KOPT-K1 (cell line): ENCODE results near the gene ALPK1.

Experiments used
- H3K27ac ChIP-seq: fragments of 200-600 bp; sonication (generic); 2 replicates; pipeline ENCODE4 v1.5.1; 2016; ENCODE audit warnings: antibody characterized with exemption, mild to moderate bottlenecking, low read depth, low read length; ENCODE audit not compliant: poor library complexity, severe bottlenecking
- H3K36me3 ChIP-seq: fragments of 200-600 bp; sonication (generic); 2 replicates; pipeline ENCODE4 v1.5.1; 2017; ENCODE audit warnings: antibody characterized with exemption, mild to moderate bottlenecking, low read length, moderate library complexity; ENCODE audit not compliant: insufficient read depth
- H3K9me3 ChIP-seq: fragments of 200-600 bp; sonication (generic); 2 replicates; pipeline ENCODE4 v1.5.1; 2017; ENCODE audit warnings: antibody characterized with exemption, low read length, mild to moderate bottlenecking; ENCODE audit not compliant: insufficient read depth, poor library complexity, severe bottlenecking

ALPK1 gene

DNA sequence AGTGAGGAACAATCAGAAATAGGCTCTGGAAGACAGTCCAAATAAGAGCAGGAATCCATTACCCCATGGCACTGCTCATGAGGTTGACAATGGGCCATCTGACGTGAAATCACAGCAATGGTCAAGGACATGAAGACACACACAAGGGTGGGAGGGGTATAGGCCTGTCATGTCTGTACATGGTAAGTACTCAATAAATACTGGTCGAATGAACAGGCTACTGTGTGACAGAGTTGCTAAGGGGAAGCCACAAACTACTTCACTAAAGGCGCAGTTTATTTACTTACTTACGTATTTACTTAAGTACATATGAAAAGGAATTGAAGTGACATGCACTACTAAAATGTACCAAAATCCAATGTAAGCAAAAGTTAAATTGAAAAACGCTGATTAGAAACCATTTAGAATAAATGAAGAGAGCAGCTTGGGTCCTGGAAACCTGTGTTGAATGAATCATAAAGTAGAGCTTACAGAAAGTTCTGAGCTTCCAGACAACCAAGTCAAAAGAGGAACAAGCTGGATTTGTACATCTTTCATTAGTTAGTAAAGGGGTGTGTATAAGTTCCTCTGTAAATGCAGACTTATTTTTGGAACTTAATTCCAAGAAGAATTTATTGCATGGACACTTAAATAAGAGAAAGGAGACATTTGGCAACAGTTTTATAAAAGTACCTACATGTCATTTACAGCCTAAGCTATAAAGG lies 32.7 kb downstream of the ALPK1 start:
- H3K36me3 ChIP-seq = no peaks in the 10 kb centered on the region
- no peaks in the 10 kb centered on the region for H3K9me3 ChIP-seq
- H3K27ac ChIP-seq = no peak overlapping the region

DNA sequence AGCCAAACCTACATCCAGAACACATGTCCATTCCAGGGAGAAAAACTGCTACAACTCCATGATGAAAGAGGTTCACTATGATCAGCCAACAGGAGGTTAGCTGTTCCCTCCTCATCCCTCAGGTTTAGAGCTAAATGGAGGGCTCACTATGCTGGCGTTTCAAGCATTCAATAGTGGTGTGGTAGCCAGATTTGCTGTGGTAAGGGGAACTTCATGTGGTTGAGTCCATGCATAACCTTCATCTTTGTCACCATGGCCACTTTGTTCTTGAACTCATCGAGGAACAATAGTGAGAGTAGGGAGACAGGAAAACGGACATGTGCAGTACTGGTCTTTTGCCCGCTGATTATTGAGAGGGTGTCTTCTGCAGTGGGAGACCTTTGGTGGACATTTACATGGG lies 33.8 kb downstream of the ALPK1 start:
- Histone ChIP-seq H3K36me3 (no peaks in the 10 kb centered on the region), H3K9me3 (no peaks in the 10 kb centered on the region), H3K27ac (no peak overlapping the region)

DNA sequence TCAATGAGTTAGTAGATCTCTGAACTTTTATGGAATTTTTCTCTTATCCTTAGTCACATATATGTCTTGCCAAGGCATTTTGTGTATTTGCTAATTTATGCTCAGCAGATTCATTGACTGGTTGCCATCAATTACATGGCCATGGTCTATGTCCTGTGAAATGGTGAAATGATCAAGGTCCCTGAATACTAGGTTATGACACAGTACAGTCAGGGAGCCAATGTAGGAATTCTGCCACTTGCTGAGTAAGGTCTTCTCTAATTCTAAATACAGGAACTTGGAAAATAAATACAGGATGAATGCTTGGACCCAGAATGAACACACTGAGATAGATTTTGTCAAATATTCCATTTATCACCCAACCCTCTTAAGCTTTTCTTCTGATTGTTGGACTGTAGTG lies 35.2 kb downstream of the ALPK1 start:
- H3K9me3 ChIP-seq = no peaks in the 10 kb centered on the region
- H3K36me3 ChIP-seq = no peaks in the 10 kb centered on the region
- no peak overlapping the region for H3K27ac ChIP-seq

DNA sequence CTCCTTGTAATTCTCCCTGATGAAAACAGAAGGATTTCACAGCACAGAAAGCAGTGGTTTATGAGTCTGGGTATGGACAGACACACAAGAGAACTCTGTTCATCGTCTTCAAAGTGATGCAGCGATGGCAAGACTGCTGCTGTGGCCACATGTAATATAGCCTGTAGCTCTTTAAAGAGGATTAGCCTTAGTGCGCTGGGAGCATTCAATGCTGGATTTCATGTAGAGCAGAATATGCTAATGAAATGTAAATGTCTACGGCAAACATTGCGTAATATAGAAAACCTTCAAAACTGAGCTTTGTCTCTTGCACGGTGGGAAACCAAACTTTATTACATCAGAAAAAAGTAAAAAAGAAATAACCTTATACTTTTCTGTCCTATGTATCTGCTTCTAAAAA lies 42.9 kb downstream of the ALPK1 start:
- Histone ChIP-seq H3K36me3 (no peaks in the 10 kb centered on the region), H3K9me3 (no peaks in the 10 kb centered on the region), H3K27ac (no peak overlapping the region)

DNA sequence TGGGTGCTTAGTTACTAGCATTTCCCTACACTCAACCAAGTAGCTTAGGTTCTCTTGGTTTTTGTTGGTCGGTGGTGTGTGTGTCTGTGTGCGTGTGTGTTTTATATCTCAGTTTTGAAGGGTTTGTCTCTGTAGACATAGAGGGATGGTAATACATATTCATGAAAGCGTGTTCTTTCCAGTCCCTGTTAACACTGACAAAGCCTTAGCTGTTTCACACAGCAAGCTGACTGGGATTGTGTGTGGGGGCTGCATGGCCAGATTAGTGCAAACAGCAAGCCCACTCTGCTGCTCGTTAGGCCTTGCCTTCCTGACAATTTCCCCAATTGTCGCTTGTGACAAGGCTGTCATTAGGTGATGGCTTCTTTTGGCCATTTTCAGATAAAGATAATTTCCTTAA lies 43.9 kb downstream of the ALPK1 start:
- Histone ChIP-seq H3K9me3 (no peaks in the 10 kb centered on the region), H3K27ac (no peak overlapping the region), H3K36me3 (no peaks in the 10 kb centered on the region)

DNA sequence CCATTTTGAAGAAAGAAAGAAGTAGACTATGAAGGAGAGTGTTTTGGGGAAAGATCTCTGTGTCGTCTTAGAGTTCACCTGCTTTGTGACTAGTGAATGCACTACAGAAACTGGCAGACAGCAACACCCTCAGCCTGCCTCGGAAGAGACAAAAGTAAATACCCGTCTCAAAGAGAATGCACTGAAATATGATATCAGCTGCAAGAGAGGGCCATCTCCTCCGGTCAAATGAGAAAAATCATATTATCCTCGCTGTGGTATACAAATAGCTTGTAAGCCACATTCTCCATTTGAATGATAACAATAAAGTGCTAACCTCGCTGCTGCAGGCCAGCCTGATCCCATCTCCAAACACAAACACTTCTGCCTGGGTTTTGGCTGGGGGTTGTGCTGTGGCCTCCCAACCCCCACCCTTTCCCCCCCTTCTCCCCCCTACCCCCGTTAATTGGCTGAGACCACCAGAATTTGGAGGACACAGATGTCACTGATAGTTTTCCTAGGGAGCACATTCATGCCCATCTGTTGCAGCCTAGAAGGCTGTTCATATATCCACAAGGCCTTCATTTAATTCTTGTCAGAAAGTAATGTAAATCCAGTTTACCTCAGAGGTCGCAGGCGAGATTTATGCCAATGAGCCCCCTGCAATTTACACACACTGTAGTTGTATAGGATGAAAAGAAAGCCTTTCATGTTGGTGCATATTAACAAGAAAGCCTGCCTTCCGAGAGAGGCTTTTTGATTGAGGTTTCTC lies 46.3 kb downstream of the ALPK1 start:
- no peaks in the 10 kb centered on the region for H3K36me3 ChIP-seq
- H3K9me3 ChIP-seq = no peaks in the 10 kb centered on the region
- no peak overlapping the region for H3K27ac ChIP-seq

DNA sequence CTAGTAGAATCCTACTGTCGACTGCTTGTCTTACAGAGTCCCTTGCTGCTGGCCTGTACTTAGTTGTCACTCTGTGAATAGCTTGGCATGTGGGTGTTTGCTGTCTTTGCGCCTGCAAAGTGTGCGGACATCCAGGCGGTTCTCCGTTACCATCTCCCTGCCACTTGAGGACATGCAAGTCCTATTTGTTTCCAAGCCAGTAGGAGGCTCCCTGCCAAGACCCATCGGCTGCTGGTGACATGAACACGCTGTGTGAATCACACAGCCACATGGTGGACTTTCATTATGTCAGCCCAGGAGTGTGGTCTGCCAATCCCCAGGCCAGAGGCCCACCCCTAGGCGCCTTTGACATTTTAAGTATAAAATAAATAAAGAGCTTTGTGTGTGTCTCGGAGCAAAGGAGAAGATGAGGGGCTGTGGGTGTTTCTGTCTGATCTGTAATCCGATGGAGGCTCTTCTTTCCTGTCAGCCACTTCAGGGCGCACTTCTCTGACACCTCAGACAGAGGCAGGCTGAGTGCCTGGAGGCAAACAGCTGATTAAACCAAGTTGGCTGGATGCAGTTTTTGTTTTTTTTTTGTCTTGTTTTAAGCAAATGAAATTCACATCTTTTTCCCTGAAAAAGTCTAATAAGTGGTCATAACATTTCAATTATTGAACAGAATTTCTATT lies 51.5 kb downstream of the ALPK1 start:
- H3K27ac ChIP-seq = no peak overlapping the region
- no peaks in the 10 kb centered on the region for H3K9me3 ChIP-seq
- H3K36me3 ChIP-seq = no peaks in the 10 kb centered on the region

DNA sequence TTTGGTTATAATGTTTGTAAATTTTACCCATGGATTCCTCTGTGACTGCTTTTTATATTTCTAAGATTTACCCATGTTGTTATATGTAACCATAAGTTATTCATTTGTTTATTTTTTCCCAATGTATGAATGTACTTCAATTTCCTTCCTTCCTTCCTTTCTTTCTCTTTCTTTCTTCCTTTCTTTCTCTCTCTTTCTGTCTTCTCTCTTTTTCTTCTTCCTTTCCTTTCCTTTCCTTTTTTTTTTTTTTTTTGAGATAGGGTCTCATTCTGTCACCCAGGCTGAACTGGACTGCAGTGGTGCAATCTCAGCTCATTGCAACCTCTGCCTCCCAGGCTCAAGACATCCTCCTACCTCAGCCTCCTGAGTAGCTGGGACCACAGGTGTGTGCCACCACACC lies 55.6 kb downstream of the ALPK1 start:
- H3K27ac ChIP-seq = no peak overlapping the region
- no peaks in the 10 kb centered on the region for H3K9me3 ChIP-seq

DNA sequence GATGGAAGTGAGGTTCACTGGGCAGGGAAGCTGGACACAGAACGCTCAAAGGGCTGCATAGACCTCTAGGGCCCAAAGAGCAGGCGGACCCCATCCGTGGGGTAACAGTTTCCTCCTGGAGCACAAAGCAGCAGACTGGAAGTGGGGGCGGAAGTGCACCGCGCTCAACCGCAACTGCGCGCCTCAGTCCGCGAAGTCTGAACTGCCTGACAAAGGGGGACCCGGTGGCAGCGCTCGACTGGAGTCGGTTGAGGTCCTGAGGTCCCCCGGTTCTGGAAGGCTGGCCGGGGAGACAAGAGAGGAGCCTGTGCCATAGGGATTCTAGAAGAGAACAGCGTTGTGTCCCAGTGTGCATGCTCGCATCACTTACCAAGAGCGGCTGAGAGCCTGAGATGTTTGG lies 58.5 kb downstream of the ALPK1 start:
- Histone ChIP-seq H3K36me3 (no peaks in the 10 kb centered on the region), H3K9me3 (no peaks in the 10 kb centered on the region), H3K27ac (no peak overlapping the region)

More for the DNA sequence above, 55.6 kb downstream of the ALPK1 start:
- no peaks in the 10 kb centered on the region for H3K36me3 ChIP-seq

DNA sequence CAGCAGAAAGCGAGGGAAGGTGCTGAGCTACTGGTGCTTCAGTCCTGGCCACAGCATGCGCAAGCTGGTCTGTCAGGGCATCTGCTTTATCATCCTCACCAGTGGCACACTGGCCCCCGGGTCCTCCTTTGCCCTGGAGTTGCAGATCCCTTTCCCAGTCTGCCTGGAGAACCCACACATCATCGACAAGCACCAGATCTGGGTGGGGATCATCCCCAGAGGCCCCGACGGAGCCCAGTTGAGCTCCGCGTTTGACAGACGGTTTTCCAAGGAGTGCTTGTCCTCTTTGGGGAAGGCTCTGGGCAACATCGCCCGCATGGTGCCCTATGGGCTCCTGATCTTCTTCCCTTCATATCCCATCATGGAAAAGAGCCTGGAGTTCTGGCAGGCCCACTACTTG lies 60.3 kb downstream of the ALPK1 start:
- Histone ChIP-seq H3K36me3 (no peaks in the 10 kb centered on the region), H3K9me3 (peaks cover 11% of the 10 kb centered on the region), H3K27ac (no peak overlapping the region)

DNA sequence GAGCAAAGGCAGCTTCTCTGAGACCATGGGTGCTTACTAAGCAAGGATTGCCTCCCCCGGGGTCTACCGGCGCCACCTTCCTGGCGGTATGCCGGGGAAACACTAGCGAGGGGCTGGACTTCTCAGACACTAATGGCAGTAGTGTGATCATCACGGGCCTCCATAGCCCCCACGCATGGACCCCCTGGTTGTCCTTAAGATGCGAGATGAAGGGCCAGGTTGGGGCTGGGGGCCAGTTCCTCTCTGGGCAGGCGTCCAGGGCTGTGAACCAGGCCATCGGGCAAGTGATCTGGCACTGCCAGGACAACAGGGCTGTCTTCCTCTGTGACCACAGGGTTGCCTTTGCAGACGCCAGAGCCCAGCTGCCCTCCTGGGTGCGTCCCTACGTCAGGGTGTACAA lies 60.7 kb downstream of the ALPK1 start:
- no peak overlapping the region for H3K27ac ChIP-seq

DNA sequence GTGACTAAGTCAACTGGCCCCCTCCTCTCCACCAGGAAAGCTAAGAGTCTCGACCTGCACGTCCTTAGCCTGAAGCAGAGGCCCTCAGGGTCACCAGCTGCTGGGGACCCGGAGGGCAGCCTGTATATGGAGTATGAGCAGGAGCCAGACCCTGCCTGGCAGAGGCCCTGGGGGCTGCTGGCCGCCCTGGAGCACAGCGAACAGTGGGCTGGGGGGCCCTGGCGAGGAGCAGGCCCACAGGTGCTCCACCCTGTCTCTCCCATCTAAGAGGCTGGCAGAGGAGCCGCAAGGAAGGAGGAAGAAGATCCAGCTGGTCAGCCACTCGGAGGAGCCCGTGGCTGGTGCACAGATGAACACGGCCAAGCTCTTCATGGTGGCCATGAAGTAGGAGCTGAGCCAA lies 61.2 kb downstream of the ALPK1 start:
- Histone ChIP-seq H3K36me3 (no peaks in the 10 kb centered on the region), H3K27ac (no peak overlapping the region), H3K9me3 (peaks cover 11% of the 10 kb centered on the region)

More for the DNA sequence above, 60.7 kb downstream of the ALPK1 start:
- no peaks in the 10 kb centered on the region for H3K36me3 ChIP-seq
- H3K9me3 ChIP-seq = peaks cover 11% of the 10 kb centered on the region

DNA sequence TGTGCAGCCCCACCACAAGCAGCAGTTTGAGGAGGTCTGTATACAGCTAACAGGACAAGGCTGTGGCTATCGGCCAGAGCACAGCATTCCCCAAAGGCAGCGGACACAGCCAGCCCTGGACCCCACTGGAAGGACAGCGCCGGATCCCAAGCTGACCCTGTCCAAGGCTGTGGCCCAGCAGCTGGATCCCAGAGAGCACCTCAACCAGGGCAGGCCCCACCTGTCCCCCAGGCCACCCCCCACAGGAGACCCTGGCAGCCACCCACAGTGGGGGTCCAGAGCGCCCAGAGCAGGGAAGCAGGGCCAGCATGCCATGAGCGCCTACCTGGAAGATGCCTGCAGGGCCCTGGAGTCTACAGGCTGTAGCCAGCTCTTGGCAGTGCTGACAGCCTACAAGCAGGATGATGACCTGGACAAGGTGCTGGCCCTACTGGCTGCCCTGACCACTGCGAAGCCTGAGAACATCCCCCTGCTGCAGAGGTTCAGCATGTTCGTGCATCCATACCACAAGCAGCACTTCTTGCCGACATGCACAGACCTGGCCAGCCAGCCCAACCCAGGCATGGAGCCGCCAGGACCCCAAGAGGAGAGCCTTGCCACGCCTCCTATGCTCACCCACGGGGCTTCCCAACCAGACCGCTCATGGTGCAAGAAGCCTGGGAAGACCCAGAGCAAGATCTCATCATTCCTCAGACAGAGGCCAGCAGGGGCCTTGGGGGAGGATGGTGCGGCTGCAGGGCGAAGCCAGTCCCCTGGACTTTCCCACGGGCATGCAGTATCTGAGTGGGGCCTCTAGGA lies 62.0 kb downstream of the ALPK1 start:
- Histone ChIP-seq H3K9me3 (peaks cover 11% of the 10 kb centered on the region), H3K36me3 (no peaks in the 10 kb centered on the region), H3K27ac (no peak overlapping the region)

DNA sequence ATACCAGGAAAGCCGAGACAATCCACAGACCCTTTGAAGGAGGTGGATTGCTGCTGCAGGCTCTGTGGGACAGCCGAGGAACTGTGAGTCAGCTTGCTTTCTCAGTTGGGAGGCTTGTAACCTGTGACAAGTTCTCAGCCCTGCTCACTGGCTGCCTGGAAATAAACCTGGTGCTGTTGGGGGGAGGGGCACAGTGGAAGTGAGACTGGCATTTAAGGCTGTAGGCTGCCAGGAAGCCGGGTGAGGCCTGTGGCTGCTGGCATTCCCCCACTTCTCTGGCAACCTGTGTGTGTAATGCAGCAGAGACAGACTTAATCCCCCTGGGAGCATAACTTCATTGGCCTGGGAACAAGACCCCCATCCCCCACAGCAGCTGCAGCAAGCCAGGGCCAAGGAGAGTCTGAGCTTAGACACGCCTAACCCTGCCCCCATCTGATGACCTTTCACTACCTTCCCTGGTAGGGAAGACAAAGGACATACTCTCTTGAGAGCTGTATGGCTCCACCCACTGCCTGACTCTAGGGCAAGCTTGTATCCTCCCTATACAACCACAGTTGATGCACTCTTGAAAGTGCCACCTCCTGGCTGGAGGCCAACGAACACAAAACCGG lies 64.1 kb downstream of the ALPK1 start:
- Histone ChIP-seq H3K36me3 (no peaks in the 10 kb centered on the region), H3K9me3 (peaks cover 11% of the 10 kb centered on the region), H3K27ac (no peak overlapping the region)
